GM19397 (cell line): Measurements from ENCODE around the gene CRAT.
A peak's percentile ranks its signal among the peaks of the same experiment; 100 is the strongest.

ENCODE experiments used
- ATAC-seq: cut with Tn5 transposase; IDR thresholded peaks from one replicate; pipeline ENCODE4 v1.9.1; 2021; ENCODE audit warnings: mild to moderate bottlenecking, moderate library complexity; ENCODE audit not compliant: unreplicated experiment

Gene CRAT

DNA sequence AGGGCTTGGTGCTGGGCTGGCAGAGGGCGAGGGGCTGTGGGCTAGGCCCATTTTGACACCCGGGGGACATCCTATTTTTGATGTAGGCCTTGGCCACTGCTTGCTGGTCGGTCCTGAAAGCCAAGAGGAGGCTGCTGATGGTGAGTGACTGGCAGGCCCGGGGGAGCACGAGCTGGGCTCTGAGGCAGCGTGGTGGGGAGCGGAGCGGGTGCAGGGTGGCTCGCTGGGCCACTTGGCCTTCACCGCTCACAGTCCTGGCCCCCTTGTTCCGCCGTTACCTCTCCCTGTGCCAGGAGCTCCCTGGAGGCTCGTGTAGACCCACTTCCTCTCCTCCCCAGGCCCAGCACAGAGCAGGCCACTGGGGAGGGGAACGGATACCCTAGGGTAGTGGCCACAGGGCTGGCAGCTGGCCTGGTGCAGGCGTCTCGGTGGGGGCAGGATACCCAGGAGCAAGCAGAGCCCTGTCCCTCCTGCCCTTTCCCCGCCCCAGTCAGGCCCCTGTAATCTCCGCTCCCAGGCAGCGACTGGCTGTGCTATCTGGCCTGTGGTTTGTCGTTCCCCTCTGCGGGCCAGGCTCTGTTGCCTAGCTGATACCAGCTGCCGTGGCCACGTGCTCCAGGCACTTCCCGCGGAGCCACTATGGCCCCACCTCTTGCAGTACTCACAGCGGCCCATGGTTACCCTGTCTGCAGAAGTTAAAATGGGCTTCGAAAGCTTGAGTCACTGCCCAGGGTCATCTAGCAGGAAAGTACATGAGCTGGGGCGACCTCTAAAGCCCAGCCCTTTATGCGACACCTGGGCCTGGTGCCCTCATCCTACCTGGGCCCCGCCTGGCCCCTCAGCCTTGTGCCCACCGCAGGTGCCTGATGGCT is 41.4 kb downstream of the CRAT start:
- peak; percentile 67 for ATAC-seq

DNA sequence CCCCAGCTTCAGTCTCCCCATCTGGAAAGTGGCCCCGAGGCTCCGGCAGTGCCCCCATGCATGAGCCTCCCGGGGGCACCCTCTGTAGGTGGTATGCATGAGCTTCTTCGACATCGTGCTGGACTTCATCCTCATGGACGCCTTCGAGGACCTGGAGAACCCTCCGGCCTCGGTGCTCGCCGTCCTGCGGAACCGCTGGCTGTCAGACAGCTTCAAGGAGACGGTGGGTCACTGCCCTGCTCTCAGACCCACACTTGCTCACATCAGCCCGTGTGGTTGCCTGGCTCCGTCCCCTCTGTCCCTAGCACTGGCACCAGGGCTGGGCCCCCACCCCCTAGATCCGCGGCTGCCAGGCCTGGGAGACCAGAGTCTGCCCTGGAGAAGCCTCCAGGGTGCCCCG is 42.5 kb downstream of the CRAT start:
- ATAC-seq, result no peak

DNA sequence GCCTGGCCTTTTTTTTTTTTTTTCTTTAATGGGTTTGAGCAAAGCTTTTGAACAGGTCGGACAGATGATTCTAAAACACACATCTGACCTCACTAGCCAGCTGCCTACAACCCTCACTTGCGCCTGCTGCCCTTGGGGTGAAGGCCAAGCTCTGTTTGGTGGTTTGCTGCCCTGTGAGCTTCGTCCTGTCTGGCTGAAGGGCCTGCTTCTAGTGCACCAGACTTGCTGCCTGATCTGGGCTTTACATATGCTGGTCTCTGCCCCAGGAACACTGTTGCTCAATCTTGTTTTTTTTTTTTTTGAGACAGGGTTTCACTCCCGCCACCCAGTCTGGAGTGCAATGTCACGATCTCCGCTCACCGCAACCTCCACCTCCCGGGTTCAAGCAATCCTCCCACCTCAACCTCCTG is 46.1 kb downstream of the CRAT start:
- no peak for ATAC-seq

DNA sequence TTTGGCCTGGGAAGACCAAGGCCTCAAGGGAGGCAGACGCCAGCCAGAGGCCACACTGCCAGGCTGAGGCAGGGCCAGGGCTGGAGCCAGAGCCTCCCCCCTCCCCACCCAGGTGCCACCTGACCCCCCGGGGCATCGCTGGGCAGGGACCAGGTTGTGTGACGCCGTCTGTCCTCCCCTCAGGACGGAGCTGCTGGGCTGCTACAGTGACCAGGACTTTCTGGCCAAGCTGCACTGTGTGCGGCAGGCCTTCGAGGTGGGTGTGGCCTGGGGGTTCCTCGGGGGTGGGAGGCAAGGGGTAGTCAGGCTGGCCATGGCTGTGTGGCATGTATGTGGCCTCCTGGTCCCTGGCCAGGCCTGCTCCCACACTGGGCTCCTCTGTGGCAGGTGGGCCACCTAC is 47.5 kb downstream of the CRAT start:
- no peak for ATAC-seq

DNA sequence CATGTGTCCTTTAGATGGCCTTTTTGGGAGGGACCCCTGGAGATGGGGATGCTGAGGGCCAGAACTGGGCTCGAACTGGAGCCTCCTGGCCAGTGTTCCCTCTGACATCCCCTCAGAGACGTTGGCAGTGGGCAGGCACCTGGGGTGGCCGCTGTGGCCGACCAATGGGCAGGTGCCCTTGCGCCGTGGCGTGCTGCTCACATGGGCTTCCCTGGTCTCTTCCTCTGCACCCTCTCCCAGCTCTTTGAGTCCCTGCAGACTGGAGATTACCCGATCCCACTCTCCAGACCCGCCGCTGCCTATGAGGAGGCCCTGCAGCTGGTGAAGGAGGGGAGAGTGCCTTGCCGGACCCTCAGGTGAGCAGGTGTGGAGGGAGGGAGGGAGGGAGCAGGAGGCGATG is 49.6 kb downstream of the CRAT start:
- ATAC-seq, result no peak

DNA sequence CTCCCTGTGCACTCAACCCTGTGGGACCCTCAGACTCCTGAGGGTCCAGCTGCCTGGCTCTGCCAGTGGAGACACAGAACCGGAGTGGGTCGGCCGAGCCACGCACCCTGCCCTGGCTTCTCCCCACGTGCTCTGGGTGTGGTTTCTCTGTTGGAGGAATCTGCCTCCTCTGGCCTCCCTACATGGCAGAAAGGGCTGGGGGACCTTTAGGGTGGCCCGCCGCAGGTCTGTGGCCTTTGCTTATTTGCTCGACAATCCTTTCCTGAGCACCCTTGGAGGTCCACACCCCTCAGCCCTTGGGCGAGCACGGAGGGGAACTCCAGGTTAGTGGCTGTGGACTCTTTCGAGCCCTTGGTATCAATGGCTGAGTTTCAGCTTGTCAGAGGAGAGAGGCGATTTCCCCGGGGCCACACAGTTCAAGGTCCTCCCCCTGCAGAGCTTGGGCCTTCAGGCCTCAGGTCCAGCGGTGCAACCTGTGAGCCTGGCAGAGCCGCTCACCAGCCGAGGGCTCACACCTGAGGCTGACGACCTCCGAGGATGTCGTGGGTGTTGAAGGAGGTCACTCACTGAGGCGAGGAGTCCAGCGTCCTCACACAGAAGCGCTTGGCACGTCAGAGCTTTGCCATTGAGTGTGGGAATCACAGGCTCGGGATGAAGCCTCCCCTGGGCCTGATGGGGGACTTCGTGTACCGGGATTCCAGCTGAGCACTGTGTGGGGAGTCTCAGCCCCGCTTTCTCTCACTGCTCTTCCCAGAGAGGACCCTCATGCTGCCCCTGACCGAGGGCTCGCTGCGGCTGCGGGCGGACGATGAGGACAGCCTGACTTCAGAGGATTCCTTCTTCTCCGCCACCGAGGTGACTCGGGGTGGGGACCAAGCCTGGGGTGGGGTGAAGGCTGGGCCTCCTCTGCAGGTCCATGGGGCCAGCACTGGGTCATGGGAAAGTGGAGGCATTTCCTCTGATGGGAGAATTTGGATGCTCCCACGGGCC is 50.5 kb downstream of the CRAT start:
- ATAC-seq, result no peak

DNA sequence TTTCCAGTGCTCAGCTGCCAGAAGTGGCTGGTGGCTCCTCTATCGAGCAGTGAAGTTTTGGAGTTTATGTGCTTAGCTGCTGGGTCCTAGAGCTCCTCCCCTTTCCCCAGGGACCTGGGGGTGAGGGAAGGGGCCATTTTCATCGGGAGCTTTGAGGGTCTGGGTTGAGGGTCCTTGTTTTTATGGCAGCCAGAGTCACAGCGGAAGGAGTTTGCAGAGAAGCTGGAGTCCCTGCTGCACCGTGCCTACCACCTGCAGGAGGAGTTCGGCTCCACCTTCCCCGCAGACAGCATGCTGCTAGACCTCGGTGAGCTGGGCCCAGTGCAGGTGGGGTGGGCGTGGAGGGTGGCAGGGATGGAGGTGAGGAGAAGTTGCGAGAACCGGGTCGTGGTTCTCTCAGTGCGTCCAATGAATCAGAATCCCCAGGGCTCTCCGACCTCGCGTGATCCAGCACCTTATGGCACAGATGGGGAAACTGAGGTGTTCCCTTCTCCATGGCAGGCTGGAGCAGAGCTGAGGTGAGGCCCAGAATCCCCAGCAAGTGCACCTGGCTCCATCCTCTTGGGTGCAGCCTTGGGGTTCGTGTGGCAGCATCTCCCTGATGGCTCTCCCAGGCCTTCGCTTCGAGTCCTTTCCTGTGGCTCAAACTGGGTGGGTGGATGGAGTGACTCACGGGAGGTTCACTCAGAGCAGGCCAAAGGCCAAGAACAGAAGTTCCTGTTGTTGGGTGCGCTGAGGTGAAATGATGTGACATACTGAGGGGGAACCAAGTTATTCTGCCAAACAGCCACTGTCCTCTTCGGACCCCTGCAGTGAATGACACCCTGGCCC is 51.4 kb downstream of the CRAT start:
- ATAC-seq, result no peak

DNA sequence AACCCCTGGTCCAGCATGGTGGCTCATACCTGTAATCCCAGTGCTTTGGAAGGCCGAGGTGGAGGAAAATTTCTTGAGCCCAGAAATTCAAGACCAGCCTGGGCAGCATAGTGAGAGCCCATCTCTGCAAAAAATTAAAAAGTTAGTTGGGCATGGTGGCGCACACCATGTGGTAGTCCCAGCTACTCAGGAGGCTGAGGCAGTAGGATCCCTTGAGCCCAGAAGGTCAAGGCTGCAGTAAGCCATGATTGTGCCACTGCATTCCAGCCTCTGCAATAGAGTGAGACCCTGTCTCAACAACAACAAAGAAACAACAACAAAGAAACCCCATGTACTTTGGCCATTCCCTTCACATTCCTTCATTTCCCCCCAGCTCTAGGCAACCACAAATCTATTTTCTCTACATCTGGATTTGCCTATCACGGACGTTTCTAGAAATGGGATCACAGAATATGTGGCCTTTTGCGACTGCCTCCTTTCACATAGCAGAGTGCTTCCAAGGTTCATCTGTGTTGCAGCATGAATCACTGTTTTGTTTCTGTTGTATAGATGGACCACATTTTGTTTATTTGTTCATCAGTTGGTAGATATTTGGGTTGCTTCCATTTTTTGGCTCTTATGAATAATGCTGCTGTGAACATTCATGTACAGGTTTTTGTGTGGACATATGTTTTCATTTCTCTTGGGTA is 56.3 kb downstream of the CRAT start:
- ATAC-seq, result no peak

DNA sequence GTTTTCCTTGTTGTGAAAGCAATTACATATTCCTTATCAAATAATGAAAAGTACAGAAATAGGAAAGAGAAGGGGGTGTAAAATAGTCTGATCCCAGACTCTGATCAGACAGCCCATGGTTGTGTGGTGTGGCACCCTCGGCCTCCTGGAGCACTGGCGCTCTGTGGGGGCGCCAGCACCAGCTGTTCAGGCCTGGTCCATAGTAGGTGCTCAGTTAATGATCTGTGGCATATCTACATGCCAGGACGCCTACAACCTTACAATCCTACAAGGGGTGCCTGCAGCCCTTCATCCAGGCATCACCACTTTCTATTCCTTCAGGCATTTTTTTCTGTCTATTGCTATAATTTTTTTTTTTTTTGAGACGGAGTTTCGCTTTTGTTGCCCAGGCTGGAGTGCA is 57.6 kb downstream of the CRAT start:
- ATAC-seq, result no peak

DNA sequence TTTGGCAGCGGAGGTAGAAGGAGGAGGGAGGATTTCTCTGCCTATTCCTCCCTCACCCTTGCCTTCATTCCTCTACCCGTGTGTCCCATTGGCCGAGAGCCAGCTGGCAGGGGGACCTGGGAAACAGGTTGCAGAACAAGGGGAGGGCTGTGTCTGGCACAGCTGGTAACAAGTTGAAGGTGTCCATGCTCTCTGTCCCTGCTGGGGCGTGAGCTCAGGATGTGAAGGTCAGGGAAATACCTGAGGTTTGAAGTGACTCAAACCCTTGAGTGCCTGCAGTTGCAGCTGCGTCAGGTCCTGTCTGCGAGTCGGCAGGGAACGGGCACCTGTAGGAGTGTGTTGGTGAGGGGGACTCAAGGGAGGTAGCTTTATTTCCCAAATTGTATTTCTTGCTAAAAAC is 58.0 kb downstream of the CRAT start:
- no peak for ATAC-seq
